Stimulated activated naive CD8-positive, alpha-beta T cell treated with anti-CD3 and anti-CD28 coated beads, Interleukin-15, amount 100 ng/mL, for 72 hours (primary cell): ENCODE data around the gene RAB10.
"Not testable (repeated sequence)": the region's sequence is repeated elsewhere in the genome, so short reads cannot be mapped to it uniquely, and the experiment has no call there.

ENCODE experiments used
- ATAC-seq: fragments of 150-1000 bp; cut with Tn5 transposase; 2 replicates; pipeline ENCODE4 v1.10.0; 2021; ENCODE audit warnings: mild to moderate bottlenecking, moderate library complexity
- DNase-seq, 2 donors: peaks; one replicate each; pipeline ENCODE4 v3.0.0; 2021 to 2022
- H3K27ac Mint-ChIP-seq, 2 donors: one replicate each; pipeline ENCODE4 v1.8.0; 2022; ENCODE audit warnings: mild to moderate bottlenecking in 2 of 2, mixed read lengths in 2 of 2, moderate library complexity in 2 of 2
- H3K27me3 Mint-ChIP-seq: one replicate; pipeline ENCODE4 v1.8.0; 2022; ENCODE audit warnings: mixed read lengths
- H3K4me1 Mint-ChIP-seq: one replicate; pipeline ENCODE4 v1.8.0; 2022; ENCODE audit warnings: mild to moderate bottlenecking, mixed read lengths
- H3K4me3 Mint-ChIP-seq, 2 donors: one replicate each; pipeline ENCODE4 v1.8.0; 2022; ENCODE audit warnings: mild to moderate bottlenecking in 2 of 2, mixed read lengths in 2 of 2, moderate library complexity in 1 of 2
- H3K9me3 Mint-ChIP-seq, 2 donors: one replicate each; pipeline ENCODE4 v1.8.0; 2022; ENCODE audit warnings: mixed read lengths in 2 of 2

The RAB10 gene

GRCh38 chr2:26130763-26131162 is 96.9 kb downstream of the RAB10 start:
- no peak for ATAC-seq
- Mint-ChIP-seq H3K4me1 (peaks cover 16% of the 10 kb centered on the region), H3K9me3 (no peaks in the 10 kb centered on the region), H3K4me3 (no peak overlapping the region), H3K27ac (peak overlapping the region in 1 of 2 donors; percentile 85), H3K27me3 (no peaks in the 10 kb centered on the region)
- DNase-seq = no peak

- Mint-ChIP-seq H3K27me3 (no peaks in the 10 kb centered on the region), H3K9me3 (no peaks in the 10 kb centered on the region), H3K27ac (no peak overlapping the region), H3K4me1 (no peaks in the 10 kb centered on the region), H3K4me3 (no peak overlapping the region)
- DNase-seq (no peak), ATAC-seq (no peak)
Observed at GRCh38 chr2:26136451-26136850, 102.6 kb downstream of the RAB10 start.

GRCh38 chr2:26139269-26140183 is 105.6 kb downstream of the RAB10 start:
- no peaks in the 10 kb centered on the region for H3K4me1 Mint-ChIP-seq

DNA sequence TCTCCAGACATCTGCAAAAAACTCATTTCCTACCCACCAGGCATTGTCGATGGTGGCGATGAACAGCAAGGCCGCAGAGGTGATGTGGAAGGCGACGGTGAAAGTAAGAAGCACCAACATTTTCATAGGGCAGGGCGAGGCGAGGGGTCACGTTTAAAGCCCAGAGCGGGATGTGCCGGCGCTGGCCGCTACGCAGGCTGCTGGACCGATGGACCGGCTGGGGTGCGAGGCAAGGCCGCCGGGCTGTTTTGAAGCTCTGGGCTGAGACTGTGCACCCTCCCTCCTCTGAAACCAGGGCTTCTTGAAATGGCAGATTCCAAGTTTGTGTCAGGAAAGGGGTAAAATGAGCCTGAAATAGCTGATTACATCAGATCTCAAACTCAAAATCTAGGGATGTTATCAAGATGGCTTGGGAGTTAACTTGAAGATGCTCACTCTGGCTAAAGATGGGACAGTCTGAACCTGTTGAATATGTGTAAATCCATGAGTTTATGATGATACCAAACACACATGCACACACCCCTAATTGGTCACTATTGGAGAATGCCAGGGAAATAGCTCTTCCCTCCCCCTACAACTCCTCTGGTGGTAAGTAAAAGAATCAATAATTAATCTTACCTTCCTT is 107.4 kb downstream of the RAB10 start:
- Mint-ChIP-seq H3K27me3 (no peaks in the 10 kb centered on the region), H3K27ac (no peak overlapping the region), H3K9me3 (no peaks in the 10 kb centered on the region), H3K4me1 (peaks cover 5% of the 10 kb centered on the region), H3K4me3 (no peak overlapping the region)
- ATAC-seq (peak; percentile 23), DNase-seq (no peak)

More at GRCh38 chr2:26139269-26140183, 105.6 kb downstream of the RAB10 start:
- ATAC-seq = peak; percentile 28
- DNase-seq = no peak
- Mint-ChIP-seq H3K9me3 (no peaks in the 10 kb centered on the region), H3K4me3 (no peak overlapping the region), H3K27ac (no peak overlapping the region), H3K27me3 (no peaks in the 10 kb centered on the region)

DNA sequence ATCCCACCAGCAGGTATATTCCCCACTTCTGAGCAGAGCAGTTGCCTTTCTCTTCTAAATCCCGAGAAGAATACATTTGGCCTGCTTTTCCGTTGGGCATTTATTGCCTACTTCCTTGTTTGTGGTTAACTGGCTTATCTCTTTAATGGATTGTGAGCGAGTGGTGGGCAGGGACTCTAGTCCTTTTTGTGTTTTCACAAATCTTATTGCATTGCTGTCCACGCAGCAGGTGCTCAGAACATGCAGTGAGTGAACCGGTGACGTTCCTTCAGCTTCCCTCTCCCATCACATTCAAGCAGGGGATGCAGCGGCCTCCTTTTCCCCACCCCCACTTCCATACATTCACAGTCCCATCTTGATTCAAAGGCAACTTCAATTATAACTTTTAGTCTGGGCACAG is 110.1 kb downstream of the RAB10 start:
- ATAC-seq (no peak), DNase-seq (no peak)
- no peak overlapping the region for H3K4me3 Mint-ChIP-seq
- no peaks in the 10 kb centered on the region for H3K27me3 Mint-ChIP-seq
- H3K4me1 Mint-ChIP-seq = peaks cover 5% of the 10 kb centered on the region
- H3K9me3 Mint-ChIP-seq = no peaks in the 10 kb centered on the region
- H3K27ac Mint-ChIP-seq = no peak overlapping the region

DNA sequence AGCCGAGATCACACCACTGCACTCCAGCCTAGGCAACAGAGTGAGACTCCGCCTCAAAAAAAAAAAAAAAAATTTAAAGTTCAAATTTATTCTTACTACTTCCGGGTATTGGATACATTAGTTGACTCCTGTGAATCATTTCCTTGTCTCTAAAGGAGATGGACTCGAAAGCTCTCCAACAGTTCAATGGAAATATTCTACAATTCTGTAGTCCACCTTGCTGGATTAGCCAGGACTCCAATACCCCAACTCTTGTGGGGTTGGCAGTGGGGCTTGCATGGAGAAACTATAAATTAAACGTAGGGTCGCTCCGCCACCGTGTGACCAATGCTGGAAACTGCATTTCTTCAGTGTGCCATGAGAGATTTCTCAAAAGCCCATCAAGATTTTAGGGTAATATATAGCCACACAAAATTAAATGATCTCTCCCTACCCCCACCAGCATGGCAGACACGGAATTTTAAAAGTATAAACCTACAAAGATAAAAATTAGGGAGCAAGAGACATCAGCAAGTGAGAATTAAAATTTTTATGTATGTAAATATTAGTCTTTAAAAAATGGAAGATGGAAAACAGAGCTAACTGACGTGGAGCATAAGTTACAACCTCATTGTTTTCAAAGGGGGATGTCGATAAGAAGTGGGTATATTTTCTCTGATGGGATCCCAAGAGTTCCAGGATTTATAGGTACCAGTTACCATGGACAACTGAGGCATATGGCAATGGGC is 111.2 kb downstream of the RAB10 start:
- no peak overlapping the region for H3K4me3 Mint-ChIP-seq
- no peaks in the 10 kb centered on the region for H3K9me3 Mint-ChIP-seq
- peaks cover 5% of the 10 kb centered on the region for H3K4me1 Mint-ChIP-seq
- ATAC-seq (peak; percentile 73), DNase-seq (peak; percentile 64 to 68)
- H3K27me3 Mint-ChIP-seq = peaks cover 4% of the 10 kb centered on the region
- no peak overlapping the region for H3K27ac Mint-ChIP-seq

- peaks cover 5% of the 10 kb centered on the region for H3K4me1 Mint-ChIP-seq
- DNase-seq = no peak
- no peak overlapping the region for H3K27ac Mint-ChIP-seq
- no peak overlapping the region for H3K4me3 Mint-ChIP-seq
- no peaks in the 10 kb centered on the region for H3K9me3 Mint-ChIP-seq
- H3K27me3 Mint-ChIP-seq = peaks cover 10% of the 10 kb centered on the region
- ATAC-seq = no peak
Observed at GRCh38 chr2:26148501-26148900, 114.6 kb downstream of the RAB10 start.

DNA sequence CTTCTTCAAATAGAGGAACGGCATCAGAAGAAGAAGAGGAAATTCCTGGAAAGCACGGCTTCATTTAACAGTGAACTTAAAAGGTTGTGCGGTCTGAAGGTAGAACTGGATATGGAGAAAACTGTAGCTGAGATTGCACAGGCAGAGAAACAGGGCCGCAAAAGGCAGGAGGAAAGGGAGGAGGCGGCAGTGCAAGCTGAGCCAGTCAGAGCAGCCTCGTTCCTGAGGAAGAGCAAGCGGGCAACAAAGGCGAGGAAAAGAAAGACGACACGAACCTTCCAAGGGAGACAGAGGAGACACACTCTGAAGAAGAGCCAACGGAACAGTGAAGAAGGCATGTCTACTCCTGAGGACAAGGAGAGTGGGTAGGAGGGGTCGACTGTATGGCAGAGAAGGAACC is 116.4 kb downstream of the RAB10 start:
- Mint-ChIP-seq H3K4me3 (no peak overlapping the region), H3K27me3 (peaks cover 10% of the 10 kb centered on the region), H3K4me1 (peaks cover 2% of the 10 kb centered on the region), H3K27ac (peak overlapping the region in 1 of 2 donors; percentile 21), H3K9me3 (no peaks in the 10 kb centered on the region)
- DNase-seq (no peak), ATAC-seq (no peak)

GRCh38 chr2:26157580-26157979 is 123.7 kb downstream of the RAB10 start:
- Mint-ChIP-seq H3K4me3 (no peak overlapping the region), H3K27ac (no peak overlapping the region), H3K4me1 (no peaks in the 10 kb centered on the region), H3K27me3 (peaks cover 5% of the 10 kb centered on the region), H3K9me3 (no peaks in the 10 kb centered on the region)
- no peak for DNase-seq
- ATAC-seq = no peak

GRCh38 chr2:26161926-26162325 is 128.0 kb downstream of the RAB10 start:
- ATAC-seq = no peak
- no peak for DNase-seq
- no peak overlapping the region for H3K4me3 Mint-ChIP-seq
- H3K27ac Mint-ChIP-seq = no peak overlapping the region
- no peaks in the 10 kb centered on the region for H3K9me3 Mint-ChIP-seq
- no peaks in the 10 kb centered on the region for H3K4me1 Mint-ChIP-seq
- no peaks in the 10 kb centered on the region for H3K27me3 Mint-ChIP-seq

GRCh38 chr2:26162963-26163362 is 129.1 kb downstream of the RAB10 start:
- H3K27me3 Mint-ChIP-seq = no peaks in the 10 kb centered on the region
- no peak overlapping the region for H3K4me3 Mint-ChIP-seq
- no peak for ATAC-seq
- H3K4me1 Mint-ChIP-seq = no peaks in the 10 kb centered on the region
- H3K9me3 Mint-ChIP-seq = no peaks in the 10 kb centered on the region
- H3K27ac Mint-ChIP-seq = no peak overlapping the region
- DNase-seq = no peak

- Mint-ChIP-seq H3K4me1 (no peaks in the 10 kb centered on the region), H3K9me3 (no peaks in the 10 kb centered on the region), H3K27me3 (peaks cover 2% of the 10 kb centered on the region), H3K4me3 (no peak overlapping the region), H3K27ac (no peak overlapping the region)
- DNase-seq (no peak), ATAC-seq (no peak)
Observed at GRCh38 chr2:26164231-26164630, 130.3 kb downstream of the RAB10 start.

DNA sequence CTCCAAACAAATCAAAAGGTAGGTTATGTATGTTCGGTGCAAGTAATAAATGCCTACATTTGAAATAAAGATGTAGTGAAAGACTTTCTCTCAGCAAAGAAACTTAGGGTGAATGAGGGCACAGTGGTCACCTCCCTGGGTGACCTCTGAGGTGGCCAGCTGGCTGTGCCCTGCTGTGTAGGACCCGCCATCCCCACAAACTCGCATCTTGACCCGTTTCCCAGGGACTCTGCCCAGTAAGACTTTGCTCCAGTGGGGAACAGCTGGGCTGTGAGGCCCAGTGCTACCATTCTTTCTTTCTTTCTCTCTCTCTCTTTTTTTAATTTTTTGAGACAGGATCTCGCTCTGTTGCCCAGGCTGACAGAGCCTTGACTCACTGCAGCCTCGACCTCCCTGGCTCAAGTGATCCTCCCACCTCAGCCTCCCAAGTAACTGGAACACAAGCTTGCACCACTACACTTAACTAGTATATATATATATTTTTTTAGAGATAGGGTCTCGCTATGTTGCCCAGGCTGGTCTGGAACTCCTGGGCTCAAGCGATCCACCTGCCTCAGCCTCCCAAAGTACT is 130.8 kb downstream of the RAB10 start:
- DNase-seq = no peak
- ATAC-seq = no peak
- no peak overlapping the region for H3K27ac Mint-ChIP-seq
- no peak overlapping the region for H3K4me3 Mint-ChIP-seq
- H3K4me1 Mint-ChIP-seq = no peaks in the 10 kb centered on the region
- H3K27me3 Mint-ChIP-seq = peaks cover 7% of the 10 kb centered on the region
- no peaks in the 10 kb centered on the region for H3K9me3 Mint-ChIP-seq

- no peak for ATAC-seq
Observed at GRCh38 chr2:26165403-26165802, 131.5 kb downstream of the RAB10 start.

DNA sequence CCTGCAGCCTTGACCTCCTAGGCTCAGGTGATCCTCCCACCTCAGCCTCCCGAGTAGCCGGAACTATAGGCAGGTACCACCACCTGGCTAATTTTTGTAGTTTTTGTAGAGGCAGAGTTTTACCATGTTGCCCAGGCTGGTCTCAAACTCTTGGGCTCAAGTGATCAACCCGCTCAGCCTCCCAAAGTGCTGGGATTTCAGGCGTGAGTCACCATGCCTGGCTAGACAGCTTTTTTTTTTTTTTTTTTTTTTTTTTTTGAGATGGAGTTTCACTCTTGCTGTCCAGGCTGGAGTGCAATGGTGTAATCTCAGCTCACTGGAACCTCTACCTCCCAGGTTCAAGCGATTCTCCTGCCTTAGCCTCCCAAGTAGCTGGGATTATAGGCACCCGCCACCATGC is 132.7 kb downstream of the RAB10 start:
- not testable (repeated sequence) for H3K27ac Mint-ChIP-seq, H3K4me1 Mint-ChIP-seq, H3K9me3 Mint-ChIP-seq, ATAC-seq, DNase-seq, H3K4me3 Mint-ChIP-seq
- peaks cover 20% of the 10 kb centered on the region for H3K27me3 Mint-ChIP-seq

More at GRCh38 chr2:26165403-26165802, 131.5 kb downstream of the RAB10 start:
- peaks cover 11% of the 10 kb centered on the region for H3K27me3 Mint-ChIP-seq
- H3K4me1 Mint-ChIP-seq = no peaks in the 10 kb centered on the region
- no peak overlapping the region for H3K27ac Mint-ChIP-seq
- no peak overlapping the region for H3K4me3 Mint-ChIP-seq
- DNase-seq = no peak
- no peaks in the 10 kb centered on the region for H3K9me3 Mint-ChIP-seq
